Lung microvascular endothelial cell (primary cell): ENCODE results near the gene MTIF3. TPM values are rescaled to one million over a fixed set of nuclear protein-coding genes. Genes with fewer than 3 reads are reported as not detected.

Experiments
- DNase-seq, 2 donors: peaks; one replicate each; pipeline versions ENCODE4 v3.0.0 to v3.0.0-alpha.2; 2010; ENCODE audit warnings: low read depth in 2 of 2
- total RNA-seq: library from RNA; depleted of rRNA; stranded (reverse); fragments of >200 nt; gene quantifications from 2 replicates; pipeline ENCODE4 v1.2.1, GENCODE V29; 2014

Gene MTIF3
- total RNA-seq, 1 donor from 2014 or later = 35.7 TPM

DNA sequence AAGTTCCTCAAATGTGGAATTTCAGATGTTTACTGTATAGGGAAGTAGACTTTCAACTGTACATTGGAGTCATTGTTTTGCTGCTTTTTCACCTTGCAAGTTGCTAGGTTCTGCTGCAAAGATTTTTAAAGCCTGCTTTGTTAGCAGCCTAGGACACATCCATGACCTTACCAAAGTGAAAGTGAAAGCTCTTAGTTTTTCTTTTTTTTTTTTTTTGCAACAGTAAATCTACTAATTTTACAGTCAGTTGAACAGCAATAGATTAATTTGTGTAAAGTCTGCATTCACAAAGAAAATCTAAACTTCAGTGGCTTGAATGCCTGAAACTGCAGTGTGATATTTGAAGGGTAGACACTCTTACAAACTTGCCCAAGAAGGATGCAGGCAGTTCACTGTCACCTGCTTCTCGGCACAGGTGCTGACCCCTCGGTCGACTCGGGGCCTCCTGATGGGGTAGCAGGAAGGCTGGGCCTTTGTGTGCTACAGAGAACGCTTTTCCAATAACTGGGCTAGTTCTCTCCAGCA, 5.0 kb upstream of the MTIF3 start:
- DNase-seq = peak in 1 of 2 donors; percentile 24

DNA sequence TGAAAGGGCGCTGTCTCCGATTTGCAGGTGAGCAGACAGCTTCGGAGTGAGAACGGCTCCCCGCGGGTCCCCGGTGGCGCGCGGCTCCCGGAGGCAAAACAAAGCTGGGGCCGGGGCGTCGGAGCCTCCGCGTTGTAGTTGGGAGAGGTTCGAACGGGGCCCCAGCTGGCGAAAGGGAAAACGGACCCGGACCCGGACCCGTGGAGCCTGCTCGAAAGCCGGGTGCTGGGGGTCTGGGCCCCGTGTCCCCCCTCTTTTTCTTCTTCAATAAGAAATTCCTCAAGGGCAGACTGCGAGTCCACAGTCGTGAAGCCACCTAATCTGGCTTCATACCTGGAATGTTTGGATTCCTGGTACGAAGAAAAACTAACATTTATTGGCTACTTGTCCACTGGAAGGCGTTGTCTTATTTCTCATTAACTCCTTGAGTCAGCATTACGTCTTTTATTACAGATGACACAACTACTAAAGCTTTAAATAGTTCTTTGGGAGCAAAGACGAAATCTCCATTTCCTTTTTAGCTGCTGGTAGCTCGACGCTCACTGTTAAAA, 632 bp upstream of the MTIF3 start:
- DNase-seq = peak; percentile 39 to 46

DNA sequence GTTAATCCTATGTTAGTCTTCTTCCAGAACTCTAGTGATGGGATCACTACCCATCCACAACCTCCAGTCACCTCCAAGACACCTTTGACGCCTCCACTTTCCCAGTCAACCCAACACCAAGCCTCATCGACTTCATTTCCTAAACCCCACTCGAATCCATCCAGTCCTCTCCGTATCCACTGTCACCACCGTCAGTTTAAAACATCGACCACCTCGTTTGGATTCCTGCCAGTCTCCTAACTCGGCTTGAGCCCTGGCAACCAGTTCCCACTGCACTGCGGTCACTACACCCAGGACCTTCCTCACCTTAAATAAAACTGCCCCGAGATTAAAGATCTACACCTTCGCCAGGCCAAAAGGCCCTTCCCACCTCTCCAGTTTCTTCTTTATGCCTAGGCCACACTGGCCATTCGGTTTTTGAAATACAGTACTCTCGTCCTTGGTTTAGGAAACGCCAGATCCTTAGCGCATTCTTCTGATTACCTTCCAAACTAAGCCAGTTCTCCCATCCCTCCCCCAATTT, 1.2 kb downstream of the MTIF3 start:
- no peak for DNase-seq

DNA sequence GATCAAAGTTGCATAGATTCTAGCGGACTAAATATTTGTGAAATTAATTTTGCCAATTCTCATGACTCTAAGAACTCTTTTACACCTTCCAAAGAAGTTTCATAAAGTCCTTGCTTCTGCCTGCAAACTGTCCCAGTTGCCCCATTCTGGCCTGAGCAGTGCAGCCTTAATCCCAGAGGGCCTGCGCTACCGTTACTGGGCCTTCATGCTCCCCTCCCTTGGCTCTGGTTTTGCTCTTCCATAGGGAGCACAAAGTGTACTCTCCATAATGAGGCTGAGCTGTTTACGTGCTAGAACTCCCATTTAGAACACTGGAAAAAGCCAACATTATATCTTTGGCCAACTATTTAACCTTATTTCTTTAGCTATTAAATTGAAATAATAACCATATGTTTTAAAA, 2.1 kb downstream of the MTIF3 start:
- DNase-seq = no peak

DNA sequence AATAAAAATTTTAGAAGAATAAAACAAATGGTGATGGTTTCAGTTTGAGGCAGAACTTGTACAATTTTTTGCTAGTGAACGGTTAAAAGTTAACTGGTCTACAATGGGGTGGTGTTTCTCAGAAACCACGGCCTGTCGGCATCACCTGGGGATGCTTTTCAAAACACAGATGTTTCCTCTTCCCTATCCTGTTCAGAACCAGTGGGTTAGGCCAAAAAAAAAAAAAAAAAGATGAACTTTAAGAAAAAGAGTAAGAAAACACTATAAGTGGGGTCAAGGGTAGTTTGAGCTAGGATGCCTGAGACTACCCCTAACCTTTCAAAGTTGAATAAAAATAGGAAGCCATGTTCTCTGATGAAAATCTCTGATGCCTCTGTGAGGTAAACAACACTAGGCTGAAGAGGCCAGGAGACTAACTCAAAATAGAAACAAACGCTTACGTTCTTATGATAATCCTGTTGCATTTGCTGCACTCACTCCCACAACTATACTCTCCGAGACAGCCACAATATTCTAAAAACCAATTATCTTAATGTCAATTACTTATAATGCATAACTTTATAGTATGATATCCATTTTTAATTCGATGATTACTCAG, 3.3 kb downstream of the MTIF3 start:
- DNase-seq = peak; percentile 66 to 74

DNA sequence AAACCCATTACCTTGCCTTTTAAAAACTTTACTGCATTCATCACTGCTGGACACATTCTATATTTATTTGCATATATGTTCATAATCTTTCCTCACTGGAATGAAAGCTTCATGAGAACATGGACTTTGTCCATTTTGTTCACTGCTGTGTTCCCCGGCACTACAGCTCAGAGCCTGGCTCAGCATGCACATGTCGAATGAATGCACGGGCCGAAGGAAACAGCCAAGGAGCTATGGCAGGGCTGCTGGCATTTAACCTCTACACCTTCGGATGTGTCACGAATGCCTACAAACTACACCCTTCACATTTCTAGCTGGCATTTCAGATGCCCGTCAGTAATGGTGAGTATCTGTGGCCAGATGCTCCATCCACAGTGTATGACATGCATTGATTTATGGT, 7.6 kb downstream of the MTIF3 start:
- DNase-seq = no peak

DNA sequence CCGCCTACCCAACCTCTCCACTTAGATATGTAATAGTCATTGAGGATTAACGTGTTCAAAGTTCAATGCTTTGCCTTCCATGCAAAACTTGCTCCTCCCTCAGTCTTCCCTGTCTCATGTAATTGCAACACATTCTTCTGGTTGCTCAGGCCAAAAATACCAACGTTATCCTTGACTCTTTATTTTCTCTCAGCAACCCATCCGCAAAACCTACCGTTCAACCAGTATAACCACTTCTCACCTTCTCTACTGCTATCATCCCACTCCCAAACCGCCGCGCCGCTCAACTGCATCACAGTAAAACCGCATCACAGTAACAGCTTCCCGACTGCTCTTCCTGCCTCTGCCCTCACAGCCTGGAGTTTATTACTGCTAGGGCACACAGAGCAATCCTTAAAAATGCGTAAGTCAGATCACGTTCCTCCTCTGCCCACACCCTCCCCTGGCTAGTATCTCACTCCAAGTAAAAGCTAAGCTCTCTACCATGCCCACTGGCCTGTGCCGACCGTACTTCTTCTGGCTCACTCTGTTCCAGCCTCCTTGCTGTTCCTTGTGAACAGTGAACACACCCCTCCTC, 8.2 kb downstream of the MTIF3 start:
- no peak for DNase-seq

DNA sequence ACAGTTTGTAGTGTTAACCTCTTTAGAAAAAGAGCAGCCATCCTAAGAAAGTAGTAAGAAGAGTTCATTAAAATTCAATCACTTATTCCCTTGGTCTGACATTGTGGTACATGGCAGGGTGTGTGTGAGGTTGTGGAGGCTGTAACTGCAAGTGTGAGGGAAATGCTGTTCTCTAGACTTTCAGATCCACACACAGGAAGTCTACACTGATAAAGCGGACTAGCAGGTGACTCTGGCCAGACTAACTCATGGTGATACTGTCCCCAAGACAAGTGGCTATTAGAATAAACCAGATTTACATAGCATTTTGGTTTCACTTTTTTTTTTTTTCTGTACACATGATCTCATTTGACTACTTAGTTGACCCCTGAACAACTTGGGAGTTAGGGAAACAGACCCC, 10.0 kb downstream of the MTIF3 start:
- no peak for DNase-seq

DNA sequence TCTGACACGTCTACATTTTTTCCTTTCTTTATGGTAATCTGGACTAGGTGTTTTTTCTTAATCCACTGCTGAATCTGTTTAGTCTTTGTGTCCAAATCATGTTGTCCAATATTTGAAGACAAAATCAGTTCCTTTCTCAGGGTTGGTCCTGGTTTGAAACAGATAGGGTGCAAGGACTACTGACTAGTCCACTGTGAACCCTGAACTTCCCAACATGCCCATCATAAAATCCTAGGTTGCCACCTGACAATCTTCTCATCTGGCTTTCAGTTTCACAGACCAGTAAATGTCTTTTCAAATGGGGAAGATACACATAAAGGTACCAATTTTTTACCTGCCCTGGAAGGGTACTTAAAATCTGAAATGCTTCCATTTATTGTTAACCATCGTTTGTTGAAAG, 13.2 kb downstream of the MTIF3 start:
- no peak for DNase-seq

DNA sequence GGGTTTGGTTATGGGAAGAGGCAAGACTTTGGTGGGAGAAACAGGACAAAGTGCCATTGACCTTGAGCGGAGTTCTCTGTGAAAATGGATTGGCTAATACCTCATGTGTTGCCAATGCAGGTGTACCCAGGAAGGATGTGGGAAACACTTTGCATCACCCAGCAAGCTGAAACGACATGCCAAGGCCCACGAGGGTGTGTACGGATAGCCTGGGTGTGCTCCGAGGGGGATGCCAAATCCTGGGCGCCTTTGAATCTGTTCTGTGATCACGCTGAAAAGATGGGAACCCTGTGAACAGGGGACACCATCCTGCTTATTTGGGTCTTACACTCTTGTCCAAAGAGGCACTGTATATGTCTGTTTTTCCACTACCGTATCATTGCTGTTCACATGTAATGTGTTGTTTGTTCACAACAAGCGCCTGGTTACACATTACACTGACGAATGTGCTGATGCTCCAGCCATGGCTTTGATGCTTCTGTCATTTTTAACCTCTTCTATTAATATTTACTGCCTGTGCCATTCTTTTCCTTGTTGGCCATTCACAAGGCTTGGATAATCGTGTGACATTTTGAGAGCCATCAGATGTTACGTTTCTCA, 17.7 kb downstream of the MTIF3 start:
- no peak for DNase-seq

DNA sequence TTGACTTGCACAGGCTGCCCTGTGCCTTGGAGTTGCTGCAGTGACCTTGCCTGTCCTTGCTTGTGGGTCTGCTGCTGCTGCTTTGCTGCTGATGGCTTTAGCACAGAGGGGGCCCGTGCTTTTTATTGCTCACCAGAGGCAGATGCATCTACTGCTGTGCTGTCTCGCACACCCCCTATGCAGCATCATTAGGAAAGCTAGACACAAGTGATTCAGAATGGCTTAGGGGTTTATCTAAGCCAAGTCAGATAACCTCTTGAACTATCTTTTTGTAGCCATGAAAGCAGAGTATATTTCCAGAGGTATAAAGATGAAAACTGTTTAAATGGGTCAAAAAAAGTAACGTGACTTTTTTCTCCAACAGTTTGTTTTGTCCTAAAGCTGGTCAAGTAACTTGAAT, 18.2 kb downstream of the MTIF3 start:
- no peak for DNase-seq

DNA sequence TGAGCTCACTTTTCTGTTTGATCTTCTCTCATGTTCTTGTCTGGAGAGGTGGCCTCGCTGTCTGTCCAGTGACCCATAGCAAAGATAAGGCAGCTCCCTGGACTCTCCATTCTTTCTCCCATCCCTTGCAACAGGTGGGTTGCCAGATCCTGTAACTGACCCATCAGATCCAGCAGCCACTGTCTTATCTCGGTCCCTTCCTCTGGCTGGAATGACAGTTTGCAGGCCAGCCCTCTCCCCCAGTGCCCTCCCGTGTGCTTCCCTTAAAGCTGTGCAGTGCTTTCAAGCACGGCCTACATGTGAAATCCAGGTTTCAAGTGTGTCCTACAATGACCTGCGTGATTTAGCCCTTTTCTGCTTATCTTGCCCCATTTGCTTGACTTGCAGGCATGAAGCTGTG, 22.2 kb downstream of the MTIF3 start:
- DNase-seq = no peak

DNA sequence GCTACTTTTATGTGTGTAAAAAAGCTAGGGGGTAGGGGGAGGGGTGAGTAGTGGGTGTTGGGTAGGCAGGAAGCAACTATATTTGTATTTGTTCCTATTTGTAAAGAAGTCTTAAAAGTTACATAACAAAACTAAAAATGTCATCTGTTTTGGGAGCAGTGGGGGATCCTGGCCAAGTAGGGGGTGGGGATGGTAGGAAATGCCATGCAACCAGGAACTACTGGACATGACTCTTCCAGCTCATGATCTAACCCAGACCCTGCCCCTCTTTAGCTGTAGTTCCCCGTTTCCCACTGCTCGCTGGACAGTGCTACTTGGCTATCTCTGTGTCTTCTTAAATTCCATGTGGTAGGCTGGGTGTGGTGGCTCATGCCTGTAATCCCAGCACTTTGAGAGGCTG, 22.7 kb downstream of the MTIF3 start:
- peak in 1 of 2 donors; percentile 35 for DNase-seq

DNA sequence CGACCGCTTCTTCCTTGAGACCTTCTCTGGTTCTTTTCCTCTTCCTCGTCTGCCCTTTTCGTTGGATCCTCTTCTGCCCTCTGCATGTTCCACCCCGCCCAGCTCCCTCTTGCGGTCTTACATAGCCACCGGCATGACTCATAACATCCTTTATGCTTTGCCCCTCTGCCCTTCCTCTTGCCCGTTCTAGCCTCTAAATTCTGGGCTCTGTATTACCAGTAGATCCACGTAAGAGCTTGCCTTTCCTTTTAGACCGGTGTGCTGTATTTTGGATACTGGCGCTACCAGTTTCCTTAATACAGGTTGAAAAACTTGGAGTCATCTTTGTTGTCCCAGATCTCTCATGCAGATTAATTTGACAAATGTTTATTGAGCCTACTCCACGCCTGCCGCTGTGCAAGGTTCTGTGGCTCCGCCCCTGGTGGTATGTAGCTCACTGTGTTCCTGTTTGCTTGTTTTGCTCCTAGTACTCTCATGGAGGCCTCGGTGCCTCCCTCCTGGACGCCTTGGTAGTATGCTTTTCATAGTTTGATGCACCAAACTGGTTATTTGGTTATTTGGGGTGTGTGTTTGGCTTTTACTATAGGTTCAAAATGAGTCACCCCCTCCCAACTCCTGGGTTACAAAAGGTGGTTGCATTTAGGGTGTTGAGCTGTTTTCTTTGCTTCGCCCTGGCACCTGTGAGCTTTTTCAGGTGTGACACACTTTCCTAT, 24.3 kb downstream of the MTIF3 start:
- peak; percentile 89 for DNase-seq

DNA sequence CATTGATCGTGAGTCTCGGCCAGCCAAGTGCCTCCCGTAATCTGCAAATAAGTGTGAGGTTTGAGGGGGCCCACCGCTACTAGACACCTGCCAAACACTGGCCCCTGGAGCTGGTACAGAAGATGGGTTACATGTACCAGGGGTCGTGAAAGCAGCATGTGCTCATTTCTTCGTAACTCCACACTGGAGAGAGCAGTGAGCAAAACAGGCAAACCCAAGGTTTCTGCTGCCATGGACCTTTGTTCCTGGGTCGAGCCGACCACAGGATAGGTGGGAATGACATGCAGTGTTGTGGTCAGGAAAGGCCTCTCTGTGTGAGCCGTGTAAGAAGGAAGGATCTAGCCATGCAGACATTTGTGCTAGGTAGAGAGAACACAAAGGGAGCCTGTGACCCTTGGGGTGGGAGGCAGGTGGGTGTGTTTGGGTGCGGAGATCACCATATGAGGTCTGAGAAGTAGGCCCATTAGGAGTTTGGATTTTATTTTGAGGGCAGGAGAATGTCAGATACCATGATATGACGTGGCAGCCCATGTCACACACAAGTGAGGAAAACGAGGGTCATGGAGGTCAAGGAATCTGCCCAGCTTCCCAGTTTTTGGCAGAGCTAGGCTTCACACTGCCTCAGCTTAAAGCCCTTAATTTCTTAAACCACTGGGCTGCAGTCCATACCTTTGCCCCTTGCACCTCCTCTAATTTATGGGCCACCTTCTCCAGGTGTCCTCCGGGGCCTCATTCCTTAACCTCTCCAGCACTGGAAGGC, 25.0 kb downstream of the MTIF3 start:
- DNase-seq = peak; percentile 20 to 21

DNA sequence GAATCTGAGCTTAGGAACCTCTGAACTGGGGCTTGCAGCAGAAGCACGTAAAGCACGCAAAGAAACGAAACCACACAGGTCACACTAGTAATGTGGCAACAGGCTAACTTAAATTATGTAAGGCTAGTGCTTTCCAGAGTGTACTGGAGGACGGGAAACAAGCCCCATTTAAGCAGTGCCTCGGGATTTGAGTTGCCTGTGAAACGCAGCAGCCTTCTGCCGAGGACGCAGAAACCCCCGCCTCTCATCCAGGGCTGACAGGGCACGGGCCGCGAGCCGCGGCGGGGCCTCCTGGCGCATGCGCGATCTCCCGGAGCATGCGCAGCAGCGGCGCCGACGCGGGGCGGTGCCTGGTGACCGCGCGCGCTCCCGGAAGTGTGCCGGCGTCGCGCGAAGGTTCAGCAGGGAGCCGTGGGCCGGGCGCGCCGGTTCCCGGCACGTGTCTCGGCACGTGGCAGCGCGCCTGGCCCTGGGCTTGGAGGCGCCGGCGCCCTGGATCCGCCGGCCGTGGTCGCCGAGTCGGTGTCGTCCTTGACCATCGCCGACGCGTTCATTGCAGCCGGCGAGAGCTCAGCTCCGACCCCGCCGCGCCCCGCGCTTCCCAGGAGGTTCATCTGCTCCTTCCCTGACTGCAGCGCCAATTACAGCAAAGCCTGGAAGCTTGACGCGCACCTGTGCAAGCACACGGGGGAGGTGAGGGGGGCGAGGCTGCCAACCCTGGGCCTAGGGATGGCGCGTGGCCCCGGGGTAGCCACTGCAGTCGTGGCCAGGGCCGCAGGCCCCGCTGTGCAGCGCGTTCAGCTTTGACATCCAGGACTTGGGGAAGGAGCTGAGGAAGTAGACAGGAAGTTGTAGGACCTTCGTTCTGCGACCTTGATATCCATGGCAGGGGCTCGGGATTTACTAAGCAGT, 25.9 kb downstream of the MTIF3 start, which contains the start of gene GTF3A:
Gene GTF3A, plus strand, starts transcription at position 374 of the 912 bp plus-strand sequence.
- peak; percentile 90 to 94 for DNase-seq

DNA sequence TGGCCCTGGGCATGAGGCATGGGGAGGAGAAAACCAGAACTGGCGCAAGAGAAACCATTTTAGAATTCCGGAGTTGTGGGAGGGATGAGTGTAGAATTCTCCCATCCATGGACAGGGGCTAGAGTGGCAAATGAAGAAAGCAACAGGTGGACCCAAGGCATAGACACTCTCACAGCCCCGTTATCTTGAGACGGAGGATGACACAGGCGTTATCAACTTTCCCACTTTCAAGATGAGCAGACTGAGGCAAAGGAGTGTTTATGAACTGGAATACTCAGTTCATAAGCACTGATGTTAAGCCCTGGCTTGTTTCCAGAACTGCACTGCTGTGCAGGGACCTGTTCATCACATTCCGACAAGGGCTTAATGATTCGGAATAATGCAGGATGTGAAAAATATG, 27.0 kb downstream of the MTIF3 start:
- DNase-seq = no peak

DNA sequence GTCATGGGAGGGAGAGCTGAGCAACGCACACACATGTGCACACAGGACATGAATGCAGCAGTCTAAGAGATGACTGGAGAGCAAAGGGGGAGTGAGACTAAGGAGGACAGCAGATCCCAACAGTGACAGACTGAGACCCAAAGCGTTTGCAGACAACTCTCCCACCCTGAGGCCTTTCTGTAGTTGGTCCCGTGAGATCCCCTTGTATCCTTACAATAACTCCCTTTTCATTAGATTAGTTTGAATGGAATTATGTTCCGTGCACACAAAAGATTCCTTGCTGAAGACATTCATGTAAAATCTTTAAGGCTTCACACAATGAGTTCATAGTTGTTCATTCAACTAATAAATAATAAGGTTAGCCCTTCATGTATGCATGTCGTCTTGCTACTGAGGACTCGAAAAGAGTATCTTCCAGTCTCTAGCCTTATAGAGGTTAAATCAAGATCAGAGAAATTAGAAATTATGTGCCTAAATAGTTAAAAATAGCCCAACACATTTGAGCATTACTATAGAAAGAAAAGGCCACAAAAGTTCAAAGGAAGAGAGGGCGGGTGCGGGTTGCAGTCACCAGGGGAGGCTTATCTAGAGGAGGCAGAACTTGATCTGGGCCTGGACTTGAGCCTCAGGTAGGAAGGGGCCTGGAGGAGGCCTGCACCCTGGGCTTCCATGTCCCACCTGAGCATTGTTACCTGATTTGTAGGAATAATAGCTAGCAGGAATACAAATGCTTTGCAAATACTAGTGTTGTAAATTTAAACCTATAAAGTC, 29.1 kb downstream of the MTIF3 start:
- DNase-seq = no peak

DNA sequence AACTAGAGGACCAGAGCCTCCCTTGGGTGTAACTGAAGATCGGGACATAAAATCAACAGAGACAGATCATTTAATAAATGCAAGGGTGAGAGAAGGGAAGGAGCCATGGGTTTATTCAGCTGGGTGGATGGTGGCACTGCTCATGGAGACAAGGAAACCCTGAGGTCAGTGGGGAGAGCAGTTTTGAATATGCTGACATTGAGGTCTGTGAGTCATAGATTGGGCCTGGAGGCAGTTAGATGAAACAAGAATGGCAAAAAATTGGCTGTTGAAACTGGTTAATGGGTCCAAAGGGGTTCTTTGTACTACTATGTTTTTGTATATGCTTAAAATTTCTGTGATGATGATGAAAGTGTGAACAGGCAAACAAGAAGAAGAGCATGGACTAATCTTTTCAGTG, 31.0 kb downstream of the MTIF3 start:
- no peak for DNase-seq
